ENCODE measurements around the gene NUAK2.

Gene NUAK2

GRCh38 chr1:205255941-205256780 lies 65.4 kb downstream of the NUAK2 start:
- DNase-seq (ENCODE audit: low spot score) = peak; percentile 88

All from kidney capillary endothelial cell (primary cell).